ENCODE results near the gene CEP68. TPM values are rescaled to one million over a fixed set of nuclear protein-coding genes. Genes with fewer than 3 reads are reported as not detected.
"Not testable (repeated sequence)": the region's sequence is repeated elsewhere in the genome, so short reads cannot be mapped to it uniquely, and the experiment has no call there.

Gene CEP68
- polyA plus RNA-seq, 1 donor from 2014 or later, result 34.7 TPM

- H4K20me1 ChIP-seq (ENCODE audit: insufficient read depth), result no peaks in the 10 kb centered on the region
- no peak overlapping the region for H3K9ac ChIP-seq (ENCODE audit: low read length)
- H3K79me2 ChIP-seq (replicated peaks; ENCODE audit: insufficient read depth, low read length), result no peaks in the 10 kb centered on the region
- H2AFZ ChIP-seq (ENCODE audit: low read depth, low read length), result no peak overlapping the region
- no peak overlapping the region for H3K4me2 ChIP-seq (ENCODE audit: low read length)
- H3K27ac ChIP-seq (ENCODE audit: low read length), result no peak overlapping the region
- no peaks in the 10 kb centered on the region for H3K27me3 ChIP-seq (ENCODE audit: insufficient read depth, low read depth, low read length)
- peaks cover 21% of the 10 kb centered on the region for H3K36me3 ChIP-seq (ENCODE audit: insufficient read depth, low read length)
- no peak for TF ChIP-seq MXI1 (conservative IDR thresholded peaks at IDR 0.05; ENCODE audit: poor library complexity, severe bottlenecking)
- TF ChIP-seq TAF1 (IDR thresholded peaks at IDR 0.05; ENCODE audit: low read depth), result no peak
- no peak for TF ChIP-seq SMC3 (conservative IDR thresholded peaks at IDR 0.05; ENCODE audit: poor library complexity)
- TF ChIP-seq POLR2AphosphoS5 (IDR thresholded peaks at IDR 0.05), result no peak
- TF ChIP-seq CTCF (IDR thresholded peaks at IDR 0.05; ENCODE audit: poor library complexity, severe bottlenecking), result no peak
- no peak for TF ChIP-seq EZH2 (IDR thresholded peaks at IDR 0.05; ENCODE audit: borderline replicate concordance, insufficient read depth, low read length, poor library complexity, severe bottlenecking)
- no peak for TF ChIP-seq EP300 (conservative IDR thresholded peaks at IDR 0.05; ENCODE audit: poor library complexity, severe bottlenecking)
- TF ChIP-seq REST (IDR thresholded peaks at IDR 0.05; ENCODE audit: borderline replicate concordance), result no peak
- no peak for TF ChIP-seq RAD21 (conservative IDR thresholded peaks at IDR 0.05)
- no peak overlapping the region for H3K4me3 ChIP-seq (ENCODE audit: low read length)
- no peaks in the 10 kb centered on the region for H3K9me2 ChIP-seq (ENCODE audit: insufficient read depth, low read length)
- no peaks in the 10 kb centered on the region for H3F3A ChIP-seq (ENCODE audit: insufficient read depth, low read length, poor library complexity, severe bottlenecking)
- H3K9me3 ChIP-seq (ENCODE audit: low read length), result no peaks in the 10 kb centered on the region
These were observed 36.5 kb upstream of the CEP68 start for GRCh38 chr2:65019675-65020195.

GRCh38 chr2:65020251-65020650, 36.0 kb upstream of the CEP68 start:
- not testable (repeated sequence) for H3F3A ChIP-seq (ENCODE audit: insufficient read depth, low read length, poor library complexity, severe bottlenecking); H3K9ac ChIP-seq (ENCODE audit: low read length); H3K4me2 ChIP-seq (ENCODE audit: low read length); H3K27ac ChIP-seq (ENCODE audit: low read length); H3K79me2 ChIP-seq (replicated peaks; ENCODE audit: insufficient read depth, low read length); H3K9me2 ChIP-seq (ENCODE audit: insufficient read depth, low read length); H3K9me3 ChIP-seq (ENCODE audit: low read length); H2AFZ ChIP-seq (ENCODE audit: low read depth, low read length); H3K4me3 ChIP-seq (ENCODE audit: low read length); H3K27me3 ChIP-seq (ENCODE audit: insufficient read depth, low read depth, low read length); H4K20me1 ChIP-seq (ENCODE audit: insufficient read depth)
- peaks cover 19% of the 10 kb centered on the region for H3K36me3 ChIP-seq (ENCODE audit: insufficient read depth, low read length)

Data from neural cell (in vitro differentiated cells).